HG02943 (cell line): ENCODE results near the gene KCNN4.
A peak's percentile ranks its signal among the peaks of the same experiment; 100 is the strongest.
"Not testable (repeated sequence)": the region's sequence is repeated elsewhere in the genome, so short reads cannot be mapped to it uniquely, and the experiment has no call there.

Experiments
- ATAC-seq: cut with Tn5 transposase; IDR thresholded peaks from one replicate; pipeline ENCODE4 v1.9.1; 2021; ENCODE audit warnings: mild to moderate bottlenecking, low read depth, moderate library complexity; ENCODE audit not compliant: unreplicated experiment

KCNN4 gene

GRCh38 chr19:43780706-43781525 is at the start of gene KCNN4:
KCNN4 (minus strand) TSS chr19:43780973; CDS start chr19:43780861, 112 bp downstream.
- no peak for ATAC-seq

GRCh38 chr19:43826787-43827754 is 46.3 kb upstream of the KCNN4 start, which contains the start of gene ZNF283:
ZNF283 (plus strand) TSS chr19:43827321; CDS start chr19:43833505, 6,184 bp downstream.
- peak; percentile 95 for ATAC-seq

GRCh38 chr19:43824572-43824971 is 43.8 kb upstream of the KCNN4 start:
- not testable (repeated sequence) for ATAC-seq

- ATAC-seq, result not testable (repeated sequence)
These were observed 43.1 kb upstream of the KCNN4 start for GRCh38 chr19:43823856-43824255.

GRCh38 chr19:43820884-43821215 is 40.1 kb upstream of the KCNN4 start:
- ATAC-seq, result no peak

- ATAC-seq, result no peak
These were observed 39.5 kb upstream of the KCNN4 start for GRCh38 chr19:43820098-43820883.

DNA sequence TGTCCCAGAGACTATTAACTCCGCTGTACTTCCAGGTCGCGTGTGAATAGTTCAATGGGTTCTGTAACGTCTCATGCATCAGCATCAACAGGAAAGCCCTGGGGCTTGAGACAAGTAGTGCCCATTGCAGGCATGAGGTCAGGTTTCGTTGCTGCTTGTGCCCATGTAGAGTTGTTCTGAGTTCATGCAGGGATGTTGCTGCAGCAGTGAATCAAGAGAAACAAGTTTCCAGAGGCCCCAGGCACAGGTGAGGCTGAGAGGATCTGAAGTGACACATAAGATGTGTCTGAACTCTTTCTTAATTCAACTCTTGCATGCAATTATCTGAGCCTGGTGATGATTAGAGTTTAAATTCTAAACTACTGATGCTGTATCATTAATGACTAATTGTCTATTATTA is 37.7 kb upstream of the KCNN4 start:
- ATAC-seq, result no peak

DNA sequence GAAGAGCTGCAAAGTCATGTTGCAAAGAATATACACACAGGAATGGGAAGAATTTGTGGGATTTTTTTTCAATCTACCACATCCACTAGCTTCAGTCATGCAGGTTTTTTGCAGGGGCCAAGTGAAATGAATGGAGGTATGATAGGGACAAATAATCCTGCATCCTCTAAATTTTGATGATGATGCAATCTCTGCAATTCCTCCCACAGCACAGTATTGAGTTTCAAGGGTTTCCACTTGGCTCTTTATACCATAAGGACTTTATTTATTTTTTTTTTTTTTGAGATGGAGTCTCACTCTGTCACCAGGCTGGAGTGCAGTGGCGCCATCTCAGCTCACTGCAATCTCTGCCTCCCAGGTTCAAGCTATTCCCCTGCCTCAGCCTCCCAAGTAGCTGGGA is 36.7 kb upstream of the KCNN4 start:
- not testable (repeated sequence) for ATAC-seq

GRCh38 chr19:43814663-43815352 is 34.0 kb upstream of the KCNN4 start:
- ATAC-seq, result no peak

DNA sequence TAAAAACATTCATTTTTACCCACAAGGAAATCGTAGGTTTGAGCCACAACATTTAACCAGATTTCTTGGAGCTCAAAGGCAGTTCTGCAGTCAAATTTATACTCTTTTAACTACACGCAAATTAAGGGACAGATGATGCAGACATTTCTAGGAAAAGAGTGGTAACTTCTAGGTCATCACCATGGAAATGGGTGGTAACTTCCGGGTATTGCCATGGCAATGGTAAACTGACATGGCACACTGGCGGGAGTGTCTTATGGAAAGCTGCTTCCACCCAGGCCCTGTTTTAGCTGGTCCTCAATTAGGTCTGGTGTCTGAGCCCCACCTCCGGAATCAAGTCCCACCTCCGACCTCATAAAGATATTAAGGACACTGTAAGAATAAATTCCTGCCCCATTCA is 31.9 kb upstream of the KCNN4 start:
- no peak for ATAC-seq

DNA sequence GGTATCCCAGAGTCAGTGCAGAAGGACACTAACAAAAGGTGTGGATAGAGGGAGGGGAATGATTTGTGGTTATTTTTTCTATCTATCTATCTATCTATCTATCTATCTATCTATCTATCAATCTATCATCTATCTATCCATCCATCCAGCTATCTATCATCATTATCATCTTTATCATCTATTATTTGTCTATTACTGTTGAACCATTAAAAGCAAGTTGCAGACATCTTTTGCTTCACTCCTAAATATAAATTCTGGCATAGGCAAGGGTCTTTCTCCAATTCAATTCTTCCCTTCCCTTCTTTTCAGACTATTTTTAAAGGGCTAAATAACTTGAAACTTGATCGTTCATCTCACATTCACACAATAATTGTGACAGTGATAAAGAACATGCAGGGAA is 31.5 kb upstream of the KCNN4 start:
- no peak for ATAC-seq

GRCh38 chr19:43811837-43812236 is 31.1 kb upstream of the KCNN4 start:
- no peak for ATAC-seq

GRCh38 chr19:43809762-43810696 is 29.3 kb upstream of the KCNN4 start:
- no peak for ATAC-seq

DNA sequence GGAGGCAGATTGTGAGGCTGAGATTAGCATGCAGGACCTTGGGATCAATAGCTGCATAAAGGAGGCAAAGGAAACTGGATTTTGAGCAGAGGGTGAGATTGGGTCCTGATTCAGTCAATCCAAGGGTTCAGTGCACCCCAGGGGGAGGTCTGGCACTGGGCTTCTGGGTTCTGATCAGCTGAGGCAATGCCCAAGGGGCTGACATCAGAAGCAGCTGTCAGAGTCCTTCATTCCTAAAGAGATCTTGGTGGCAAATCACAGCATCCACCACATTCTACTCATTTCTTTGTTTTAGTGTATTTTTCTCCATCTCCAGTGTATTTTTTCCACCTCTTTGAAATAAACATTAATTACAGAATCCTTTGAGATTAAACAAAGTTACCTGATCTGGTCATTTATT is 26.9 kb upstream of the KCNN4 start:
- no peak for ATAC-seq

- no peak for ATAC-seq
These were observed 26.1 kb upstream of the KCNN4 start for GRCh38 chr19:43806848-43807247.

DNA sequence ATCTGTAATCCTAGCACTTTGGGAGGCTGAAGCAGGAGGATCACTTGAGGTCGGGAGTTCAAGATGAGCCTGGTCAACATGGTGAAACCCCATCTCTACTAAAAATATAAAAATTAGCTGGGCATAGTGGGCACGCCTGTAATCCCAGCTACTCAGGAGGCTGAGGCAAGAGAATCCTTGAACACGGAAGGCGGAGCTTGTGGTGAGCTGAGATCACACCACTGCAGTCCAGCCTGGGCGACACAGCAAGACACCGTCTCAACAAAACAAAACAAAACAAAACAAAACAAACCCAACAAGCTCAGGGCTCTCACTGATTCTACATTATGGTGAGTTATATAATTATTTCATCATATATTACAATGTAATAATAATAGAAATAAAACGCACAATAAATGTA is 25.6 kb upstream of the KCNN4 start:
- not testable (repeated sequence) for ATAC-seq

DNA sequence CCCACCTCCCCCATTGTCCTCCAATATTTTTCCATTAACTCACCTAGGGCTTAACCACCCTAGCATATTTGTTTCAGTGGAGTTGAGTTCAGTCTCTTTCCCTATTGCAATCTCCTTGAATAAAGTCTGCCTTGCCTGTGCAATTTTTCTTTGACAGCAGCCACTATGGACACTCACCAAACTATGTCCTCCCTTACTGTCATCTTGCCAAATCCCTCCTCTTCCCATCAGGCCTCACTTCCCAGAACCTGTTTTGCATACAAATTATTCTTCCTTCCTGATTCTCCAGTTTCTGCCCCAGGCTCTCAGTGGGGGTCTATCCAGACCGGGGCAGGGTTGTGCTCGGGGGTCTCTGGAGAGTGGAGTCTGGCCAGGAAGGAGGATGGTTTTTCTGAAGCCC is 23.7 kb upstream of the KCNN4 start:
- no peak for ATAC-seq

DNA sequence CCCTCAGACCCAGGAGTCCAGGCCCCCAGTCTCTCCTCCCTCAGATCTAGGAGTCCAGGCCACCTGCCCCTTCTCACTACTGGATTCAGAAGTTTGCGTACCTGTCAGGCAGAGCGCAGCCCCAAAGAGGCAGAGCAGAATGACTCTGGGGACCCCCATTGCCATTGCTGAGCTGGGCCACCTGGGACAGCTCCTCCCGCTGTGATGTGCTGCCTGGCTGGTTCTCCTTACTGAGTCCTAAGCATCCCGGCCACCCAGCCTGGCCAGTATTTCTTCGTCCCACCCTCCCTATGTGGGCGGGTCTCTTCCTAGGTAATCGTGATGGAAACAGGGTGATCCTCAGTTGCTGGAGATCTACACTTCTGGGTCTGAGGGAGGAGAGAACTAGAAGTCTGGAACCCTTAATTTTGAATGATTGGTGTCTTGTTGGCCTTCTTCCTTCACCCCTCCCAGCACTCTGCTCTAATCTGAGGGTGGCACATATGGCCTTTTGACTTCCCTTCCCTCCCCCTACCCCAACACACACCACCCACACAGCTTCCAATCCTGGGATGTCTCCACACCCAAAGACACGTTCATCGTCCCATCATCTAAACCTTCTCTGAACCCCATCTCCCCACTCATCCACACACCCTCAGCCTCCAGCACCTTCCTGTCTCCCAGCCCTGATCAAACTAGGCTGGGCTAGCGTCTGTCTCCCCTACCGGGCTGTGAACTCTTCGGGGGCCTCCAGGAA is 21.6 kb upstream of the KCNN4 start, which contains the start of gene LYPD5:
LYPD5 (minus strand) TSS at position 232 of the 736 bp plus-strand sequence; CDS start at position 165, 67 bp downstream.
- no peak for ATAC-seq
